ENCODE measurements around the gene PLCL1.

DNA sequence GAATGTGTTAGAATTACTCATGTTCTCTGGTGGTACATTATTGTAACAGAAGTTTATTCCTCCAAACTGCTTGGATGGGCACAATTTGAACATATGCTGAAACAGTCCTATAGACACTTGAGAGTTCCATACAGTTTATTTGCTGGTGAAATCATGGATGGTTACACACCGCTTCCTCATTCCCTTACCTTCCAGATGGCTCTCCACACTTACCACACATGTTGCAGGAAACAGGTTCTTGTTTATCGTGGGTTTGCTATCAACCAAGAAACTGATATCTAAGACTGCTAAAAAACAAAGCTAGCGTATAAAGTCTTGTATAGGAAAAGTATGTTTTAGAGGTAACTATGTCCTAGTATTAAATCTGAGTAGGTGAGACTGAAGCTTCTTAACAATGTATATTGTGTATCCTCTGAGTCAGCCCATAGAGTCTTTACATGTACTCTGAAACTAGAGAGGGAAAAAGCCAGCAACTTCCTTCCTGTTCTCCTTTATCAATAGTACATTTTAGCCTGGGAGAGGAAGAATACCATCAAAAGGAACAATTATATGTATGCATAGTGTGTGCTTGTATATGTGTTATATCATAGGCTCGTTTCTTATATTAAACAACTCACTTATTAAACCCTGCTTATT is 313.1 kb downstream of the PLCL1 start:
- TF ChIP-seq JUN (IDR thresholded peaks at IDR 0.05; ENCODE audit: borderline replicate concordance, insufficient read depth, insufficient read length, low read depth) (peak; percentile 15), EZH2 (IDR thresholded peaks at IDR 0.05; ENCODE audit: borderline replicate concordance, low read depth, low read length, severe bottlenecking) (no peak), MYC (IDR thresholded peaks at IDR 0.05; ENCODE audit: low read depth, low read length) (no peak), POLR2A (IDR thresholded peaks at IDR 0.05; ENCODE audit: low read depth, low read length) (no peak), POLR2AphosphoS5 (IDR thresholded peaks at IDR 0.05; ENCODE audit: insufficient read depth, low read depth, low read length) (no peak)
- TF ChIP-seq, protein P1, sequence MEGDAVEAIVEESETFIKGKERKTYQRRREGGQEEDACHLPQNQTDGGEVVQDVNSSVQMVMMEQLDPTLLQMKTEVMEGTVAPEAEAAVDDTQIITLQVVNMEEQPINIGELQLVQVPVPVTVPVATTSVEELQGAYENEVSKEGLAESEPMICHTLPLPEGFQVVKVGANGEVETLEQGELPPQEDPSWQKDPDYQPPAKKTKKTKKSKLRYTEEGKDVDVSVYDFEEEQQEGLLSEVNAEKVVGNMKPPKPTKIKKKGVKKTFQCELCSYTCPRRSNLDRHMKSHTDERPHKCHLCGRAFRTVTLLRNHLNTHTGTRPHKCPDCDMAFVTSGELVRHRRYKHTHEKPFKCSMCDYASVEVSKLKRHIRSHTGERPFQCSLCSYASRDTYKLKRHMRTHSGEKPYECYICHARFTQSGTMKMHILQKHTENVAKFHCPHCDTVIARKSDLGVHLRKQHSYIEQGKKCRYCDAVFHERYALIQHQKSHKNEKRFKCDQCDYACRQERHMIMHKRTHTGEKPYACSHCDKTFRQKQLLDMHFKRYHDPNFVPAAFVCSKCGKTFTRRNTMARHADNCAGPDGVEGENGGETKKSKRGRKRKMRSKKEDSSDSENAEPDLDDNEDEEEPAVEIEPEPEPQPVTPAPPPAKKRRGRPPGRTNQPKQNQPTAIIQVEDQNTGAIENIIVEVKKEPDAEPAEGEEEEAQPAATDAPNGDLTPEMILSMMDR (IDR thresholded peaks at IDR 0.05; ENCODE audit: extremely low read depth in 1 of 2, insufficient read depth in 1 of 2, low read depth in 1 of 2, low read length in 2 of 2), result no peak
